A549 (cell line): Measurements from ENCODE around the gene PRDM2. TPM values are rescaled to one million over a fixed set of nuclear protein-coding genes. Genes with fewer than 3 reads are reported as not detected.

Experiments used
- ATAC-seq, 2 experiments: fragments of 200-7000 bp in 1 of 2; fragments of >200 bp in 1 of 2; cut with Nextera tagmentation in 1 of 2; cut with Tn5 transposase in 1 of 2; 3 replicates each; pipeline versions ENCODE4 v1.8.0 to v1.9.1; 2018 to 2020; ENCODE audit warnings: mild to moderate bottlenecking in 1 of 2, moderate library complexity in 1 of 2
- CTCF ChIA-PET: fragments of 300-600 bp; sonication (Branson Sonifier 250); formaldehyde crosslinking; extraction: SDS; loops from one replicate; lab custom pipeline; 2021; ENCODE audit warnings: antibody characterized with exemption, inconsistent platforms; lab: Yijun Ruan, JAX
- POLR2A ChIA-PET: fragments of 350-600 bp; formaldehyde crosslinking; extraction: SDS; loops from one replicate; lab custom pipeline; 2021; ENCODE audit warnings: antibody characterized with exemption, inconsistent platforms; lab: Yijun Ruan, JAX
- DNase-seq, 2 experiments: peaks; one replicate each; pipeline versions ENCODE4 v3.0.0 to v3.0.0-alpha.2; 2011 to 2016; ENCODE audit warnings: low read depth in 1 of 2, low spot score in 1 of 2
- FAIRE-seq: peaks from 2 replicates; lab custom pipeline; 2011; peaks lifted over from hg19 to GRCh38; lab: Jason Lieb, UNC
- H3K27ac ChIP-seq, 2 experiments: fragments of >200 bp; sonication (Bioruptor Twin); formaldehyde crosslinking; 3 replicates each; pipeline ENCODE4 v1.5.1; 2016 to 2017
- H3K4me1 ChIP-seq: fragments of >200 bp; sonication (Bioruptor Twin); formaldehyde crosslinking; 3 replicates; pipeline ENCODE4 v1.6.1; 2016
- H3K4me2 ChIP-seq: fragments of >200 bp; sonication (Bioruptor Twin); formaldehyde crosslinking; 3 replicates; pipeline ENCODE4 v1.6.1; 2016
- H3K4me3 ChIP-seq: fragments of >200 bp; sonication (Bioruptor Twin); formaldehyde crosslinking; 3 replicates; pipeline ENCODE4 v1.5.1; 2016
- H3K9me3 ChIP-seq: fragments of >200 bp; sonication (Bioruptor Twin); formaldehyde crosslinking; 3 replicates; pipeline ENCODE4 v1.6.1; 2016
- ATOH8 ChIP-seq: fragments of 250-450 bp; sonication (Bioruptor Pico); IDR thresholded peaks from 2 replicates; pipeline ENCODE4 v1.5.0; 2020; ENCODE audit warnings: low read depth, mild to moderate bottlenecking, moderate library complexity
- BCL3 ChIP-seq: fragments of >200 bp; sonication (Bioruptor Twin); formaldehyde crosslinking; IDR thresholded peaks from 3 replicates; pipeline ENCODE4 v1.6.1; 2016
- BHLHE40 ChIP-seq: IDR thresholded peaks from 2 replicates; pipeline ENCODE4 v1.6.1; 2012; ENCODE audit warnings: low read depth, low read length, inconsistent platforms
- CBX8 ChIP-seq: fragments of 200-600 bp; sonication (generic); IDR thresholded peaks from 2 replicates; pipeline ENCODE4 v1.6.1; 2016
- CHD2 ChIP-seq: fragments of 150-350 bp; IDR thresholded peaks from 2 replicates; pipeline ENCODE4 v1.6.1; 2014; ENCODE audit warnings: low read length; ENCODE audit not compliant: partially characterized antibody
- CTCF ChIP-seq: fragments of >200 bp; sonication (Bioruptor Twin); formaldehyde crosslinking; IDR thresholded peaks from 3 replicates; pipeline ENCODE4 v1.5.1; 2016
- E2F6 ChIP-seq: IDR thresholded peaks from 2 replicates; pipeline ENCODE4 v1.6.1; 2012; ENCODE audit warnings: low read depth, borderline replicate concordance
- FOXS1 ChIP-seq: fragments of 250-450 bp; sonication (Bioruptor Pico); IDR thresholded peaks from 2 replicates; pipeline ENCODE4 v1.5.0; 2020; ENCODE audit warnings: mild to moderate bottlenecking, moderate library complexity
- HDAC2 ChIP-seq: fragments of 200-600 bp; sonication (generic); IDR thresholded peaks from 2 replicates; pipeline ENCODE4 v1.6.1; 2016
- HES2 ChIP-seq: fragments of >200 bp; sonication (Bioruptor Twin); formaldehyde crosslinking; IDR thresholded peaks from 2 replicates; pipeline ENCODE4 v1.6.1; 2016
- HEYL ChIP-seq: fragments of 250-450 bp; sonication (Bioruptor Pico); IDR thresholded peaks from 2 replicates; pipeline ENCODE4 v1.8.0; 2021; ENCODE audit warnings: mild to moderate bottlenecking, moderate library complexity
- HOXB13 ChIP-seq: fragments of 250-450 bp; sonication (Bioruptor Pico); IDR thresholded peaks from 2 replicates; pipeline ENCODE4 v1.5.0; 2020; ENCODE audit warnings: low read depth, mild to moderate bottlenecking, moderate library complexity
- HOXB5 ChIP-seq: fragments of 250-450 bp; sonication (Bioruptor Pico); IDR thresholded peaks from 2 replicates; pipeline ENCODE4 v1.5.0; 2020; ENCODE audit warnings: mild to moderate bottlenecking, moderate library complexity
- JUNB ChIP-seq: fragments of >200 bp; sonication (Bioruptor Twin); formaldehyde crosslinking; IDR thresholded peaks from 2 replicates; pipeline ENCODE4 v1.6.1; 2016
- KDM1A ChIP-seq: fragments of 200-600 bp; sonication (generic); IDR thresholded peaks from 2 replicates; pipeline ENCODE4 v1.6.1; 2016; ENCODE audit warnings: low read depth, mild to moderate bottlenecking
- KDM5A ChIP-seq: fragments of 200-600 bp; sonication (generic); IDR thresholded peaks from 2 replicates; pipeline ENCODE4 v1.6.1; 2016; ENCODE audit warnings: antibody characterized with exemption, mild to moderate bottlenecking
- MAFK ChIP-seq: fragments of 450-650 bp; IDR thresholded peaks from 2 replicates; pipeline ENCODE4 v1.6.1; 2014; ENCODE audit not compliant: partially characterized antibody
- NFE2L2 ChIP-seq: fragments of 150-350 bp; conservative IDR thresholded peaks from 2 replicates; pipeline ENCODE4 v1.6.1; 2014; ENCODE audit warnings: low read length
- NPAS2 ChIP-seq: fragments of 250-450 bp; sonication (Bioruptor Pico); IDR thresholded peaks from 2 replicates; pipeline ENCODE4 v1.8.0; 2022; ENCODE audit warnings: mild to moderate bottlenecking, moderate library complexity, borderline replicate concordance
- NR3C1 ChIP-seq: fragments of >200 bp; sonication (Bioruptor Twin); formaldehyde crosslinking; IDR thresholded peaks from 3 replicates; pipeline ENCODE4 v1.6.1; 2017
- POLR2A ChIP-seq: IDR thresholded peaks from 2 replicates; pipeline ENCODE4 v1.6.1; 2012; ENCODE audit warnings: mild to moderate bottlenecking, low read length
- POLR2AphosphoS2 ChIP-seq: conservative IDR thresholded peaks from 2 replicates; pipeline ENCODE4 v1.6.1; 2012; ENCODE audit warnings: low read length, improper control_type of control experiment, inconsistent platforms
- RCOR1 ChIP-seq: fragments of 150-350 bp; IDR thresholded peaks from 2 replicates; pipeline ENCODE4 v1.6.1; 2014; ENCODE audit warnings: antibody characterized with exemption, low read length, low read depth
- SMC3 ChIP-seq: fragments of >200 bp; sonication (Bioruptor Twin); formaldehyde crosslinking; IDR thresholded peaks from 3 replicates; pipeline ENCODE4 v1.6.1; 2018; ENCODE audit warnings: inconsistent platforms
- TFCP2L1 ChIP-seq: fragments of 250-450 bp; sonication (Bioruptor Pico); IDR thresholded peaks from 2 replicates; pipeline ENCODE4 v1.5.0; 2021; ENCODE audit warnings: mild to moderate bottlenecking
- ZNF302 ChIP-seq: fragments of 250-450 bp; sonication (Bioruptor Pico); IDR thresholded peaks from 2 replicates; pipeline ENCODE4 v1.9.0; 2021; ENCODE audit warnings: inconsistent platforms, mild to moderate bottlenecking, moderate library complexity
- WGBS: methylation state at CpG from one replicate; pipeline ENCODE4 v1.1.6; 2017; ENCODE audit errors: missing lambda C conversion rate; 5-methylcytosine and 5-hydroxymethylcytosine counted together
- polyA plus RNA-seq, 4 experiments: library from polyadenylated mRNA; depleted of rRNA in 3 of 4; stranded (reverse); fragments of >200 nt; fragmentation: RNase III in 1 of 4; extraction: RNeasy Plus Mini Kit Qiagen cat#74134 plus additional on column Dnase treatment in 1 of 4; gene quantifications; 2 replicates in 3 of 4; 3 replicates in 1 of 4; pipeline ENCODE4 v1.2.3, GENCODE V29; 2011 to 2017

PRDM2 gene
- polyA plus RNA-seq, 2 of the 4 experiments (the other 2 are of a cell fraction) = 7.9 to 8.4 TPM

- Histone ChIP-seq H3K4me2 (no peak overlapping the region), H3K4me1 (no peaks in the 10 kb centered on the region), H3K9me3 (no peaks in the 10 kb centered on the region), H3K4me3 (no peak overlapping the region), H3K27ac (no peak overlapping the region)
- CTCF ChIA-PET = no interaction called here
- ATAC-seq = no peak
- POLR2A ChIA-PET = no interaction called here
- no peak for FAIRE-seq
- 80% methylated on average over 6 of the region's 6 CpGs for WGBS
- TF ChIP-seq HDAC2 (no peak), KDM5A (no peak), CHD2 (no peak), KDM1A (no peak), TFCP2L1 (CRISPR knock-in tag) (no peak), POLR2AphosphoS2 (no peak), JUNB (no peak), HOXB13 (CRISPR knock-in tag) (no peak), ATOH8 (CRISPR knock-in tag) (no peak), ZNF302 (CRISPR knock-in tag) (no peak), CTCF (no peak), HES2 (no peak), SMC3 (no peak), HEYL (CRISPR knock-in tag) (no peak), HOXB5 (CRISPR knock-in tag) (no peak), MAFK (no peak)
- DNase-seq = no peak
Measured at GRCh38 chr1:13817906-13818305, 117.9 kb downstream of the PRDM2 start.

- TF ChIP-seq BHLHE40 (no peak), NPAS2 (CRISPR knock-in tag) (no peak), JUNB (no peak), FOXS1 (CRISPR knock-in tag) (no peak), CBX8 (no peak), RCOR1 (no peak), NR3C1 (no peak), SMC3 (no peak), POLR2A (no peak), E2F6 (no peak), HEYL (CRISPR knock-in tag) (no peak), NFE2L2 (no peak), BCL3 (no peak)
- TF ChIP-seq, all 56 proteins: peak for 0
- 88% methylated on average over 6 of the region's 7 CpGs for WGBS
- POLR2A ChIA-PET = no interaction called here
Measured at GRCh38 chr1:13818926-13819325, 118.9 kb downstream of the PRDM2 start.

More at GRCh38 chr1:13818926-13819325, 118.9 kb downstream of the PRDM2 start:
- no peak overlapping the region for H3K4me3 ChIP-seq
- ATAC-seq (no peak), FAIRE-seq (no peak), DNase-seq (no peak)
- CTCF ChIA-PET = no interaction called here
- H3K4me1 ChIP-seq = no peaks in the 10 kb centered on the region
- no peak overlapping the region for H3K27ac ChIP-seq
- no peaks in the 10 kb centered on the region for H3K9me3 ChIP-seq
- H3K4me2 ChIP-seq = no peak overlapping the region
